Fibroblast of the conjunctiva (primary cell): Measurements from ENCODE around the gene ABCB4.
"Not testable (repeated sequence)": the region's sequence is repeated elsewhere in the genome, so short reads cannot be mapped to it uniquely, and the experiment has no call there.

Experiments
- DNase-seq: peaks from one replicate; pipeline ENCODE4 v3.0.0-alpha.2; 2010; ENCODE audit warnings: low read depth

The ABCB4 gene

GRCh38 chr7:87476179-87476557, 688 bp upstream of the ABCB4 start:
- DNase-seq, result no peak

GRCh38 chr7:87474533-87475358, 734 bp downstream of the ABCB4 start:
- DNase-seq, result no peak

GRCh38 chr7:87473986-87474385, 1.5 kb downstream of the ABCB4 start:
- DNase-seq, result no peak

- no peak for DNase-seq
Measured at GRCh38 chr7:87473192-87473591, 2.3 kb downstream of the ABCB4 start.

GRCh38 chr7:87471473-87471872, 4.0 kb downstream of the ABCB4 start:
- no peak for DNase-seq

- not testable (repeated sequence) for DNase-seq
Measured at GRCh38 chr7:87469204-87469603, 6.3 kb downstream of the ABCB4 start.

GRCh38 chr7:87465534-87465880, 10.0 kb downstream of the ABCB4 start:
- not testable (repeated sequence) for DNase-seq

GRCh38 chr7:87464830-87465533, 10.5 kb downstream of the ABCB4 start:
- not testable (repeated sequence) for DNase-seq

GRCh38 chr7:87463982-87464381, 11.5 kb downstream of the ABCB4 start:
- no peak for DNase-seq

GRCh38 chr7:87460444-87460843, 15.0 kb downstream of the ABCB4 start:
- DNase-seq, result not testable (repeated sequence)

GRCh38 chr7:87459941-87460340, 15.5 kb downstream of the ABCB4 start:
- no peak for DNase-seq

GRCh38 chr7:87458148-87458547, 17.3 kb downstream of the ABCB4 start:
- DNase-seq, result no peak

GRCh38 chr7:87456247-87456646, 19.2 kb downstream of the ABCB4 start:
- DNase-seq, result no peak

- DNase-seq, result no peak
Measured at GRCh38 chr7:87452279-87452678, 23.2 kb downstream of the ABCB4 start.

- no peak for DNase-seq
Measured at GRCh38 chr7:87451187-87451586, 24.3 kb downstream of the ABCB4 start.

GRCh38 chr7:87450706-87451105, 24.8 kb downstream of the ABCB4 start:
- no peak for DNase-seq

GRCh38 chr7:87448388-87448787, 27.1 kb downstream of the ABCB4 start:
- no peak for DNase-seq

GRCh38 chr7:87447116-87447635, 28.3 kb downstream of the ABCB4 start:
- DNase-seq, result no peak

GRCh38 chr7:87445897-87446296, 29.6 kb downstream of the ABCB4 start:
- DNase-seq, result no peak

- DNase-seq, result no peak
Measured at GRCh38 chr7:87435546-87435945, 39.9 kb downstream of the ABCB4 start.

- DNase-seq, result no peak
Measured at GRCh38 chr7:87432536-87432935, 42.9 kb downstream of the ABCB4 start.

- DNase-seq, result no peak
Measured at GRCh38 chr7:87427288-87427687, 48.2 kb downstream of the ABCB4 start.

- no peak for DNase-seq
Measured at GRCh38 chr7:87426160-87426559, 49.3 kb downstream of the ABCB4 start.
